Measurements from ENCODE around the gene OSBPL7. TPM values are rescaled to one million over a fixed set of nuclear protein-coding genes. Genes with fewer than 3 reads are reported as not detected.

Gene OSBPL7
- total RNA-seq, 1 donor from 2014 or later: 11.0 TPM

DNA sequence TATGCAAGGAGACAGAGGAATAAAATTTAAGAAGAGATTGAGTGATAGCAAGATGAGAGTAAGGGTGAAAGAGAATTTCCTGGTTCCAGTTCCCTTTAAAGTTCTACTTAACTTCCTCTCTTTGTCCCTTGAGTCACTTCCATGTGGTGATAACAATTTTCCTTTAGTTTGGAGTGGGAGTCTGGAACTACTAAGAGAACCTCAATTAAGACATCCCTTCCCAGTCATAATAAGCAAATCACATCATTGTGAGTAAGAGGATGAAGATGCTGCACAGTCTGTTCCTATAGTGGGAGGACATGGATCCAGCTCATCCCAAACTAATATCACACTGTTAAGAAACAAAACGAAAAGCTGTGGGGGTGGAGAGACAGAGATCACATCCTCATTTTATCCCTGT is 64.2 kb downstream of the OSBPL7 start:
- no peak for DNase-seq (ENCODE audit: low read depth)
- Histone ChIP-seq H3K27me3 (ENCODE audit: control insufficient read depth, insufficient read depth, low read length) (peaks cover 2% of the 10 kb centered on the region), H3K36me3 (ENCODE audit: control insufficient read depth, insufficient read depth, low read length) (no peaks in the 10 kb centered on the region), H3K4me3 (ENCODE audit: low read depth, low read length) (no peak overlapping the region)
- TF ChIP-seq, protein P1, sequence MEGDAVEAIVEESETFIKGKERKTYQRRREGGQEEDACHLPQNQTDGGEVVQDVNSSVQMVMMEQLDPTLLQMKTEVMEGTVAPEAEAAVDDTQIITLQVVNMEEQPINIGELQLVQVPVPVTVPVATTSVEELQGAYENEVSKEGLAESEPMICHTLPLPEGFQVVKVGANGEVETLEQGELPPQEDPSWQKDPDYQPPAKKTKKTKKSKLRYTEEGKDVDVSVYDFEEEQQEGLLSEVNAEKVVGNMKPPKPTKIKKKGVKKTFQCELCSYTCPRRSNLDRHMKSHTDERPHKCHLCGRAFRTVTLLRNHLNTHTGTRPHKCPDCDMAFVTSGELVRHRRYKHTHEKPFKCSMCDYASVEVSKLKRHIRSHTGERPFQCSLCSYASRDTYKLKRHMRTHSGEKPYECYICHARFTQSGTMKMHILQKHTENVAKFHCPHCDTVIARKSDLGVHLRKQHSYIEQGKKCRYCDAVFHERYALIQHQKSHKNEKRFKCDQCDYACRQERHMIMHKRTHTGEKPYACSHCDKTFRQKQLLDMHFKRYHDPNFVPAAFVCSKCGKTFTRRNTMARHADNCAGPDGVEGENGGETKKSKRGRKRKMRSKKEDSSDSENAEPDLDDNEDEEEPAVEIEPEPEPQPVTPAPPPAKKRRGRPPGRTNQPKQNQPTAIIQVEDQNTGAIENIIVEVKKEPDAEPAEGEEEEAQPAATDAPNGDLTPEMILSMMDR (IDR thresholded peaks at IDR 0.05; ENCODE audit: insufficient read depth, low read length, poor library complexity, severe bottlenecking): no peak

Other genes starting within 250 kb of the OSBPL7 start
- gene KPNB1, start 171.9 kb downstream of the OSBPL7 start, total RNA-seq: 249 and 270 TPM in 2 replicates
- gene TBKBP1, start 127.6 kb downstream of the OSBPL7 start, total RNA-seq: 8.3 and 9.7 TPM in 2 replicates
- not detected in 2 replicates for gene TBX21, start 88.6 kb downstream of the OSBPL7 start, total RNA-seq
- 59.7 and 60.1 TPM in 2 replicates for gene MRPL10, start 9.7 kb upstream of the OSBPL7 start, total RNA-seq
- gene LRRC46, start 9.9 kb upstream of the OSBPL7 start, total RNA-seq: 0.38 and 0.41 TPM in 2 replicates
- 30.1 and 31.7 TPM in 2 replicates for gene SCRN2, start 19.5 kb upstream of the OSBPL7 start, total RNA-seq
- 0.62 and 2.5 TPM in 2 replicates for gene SP6, start 29.4 kb upstream of the OSBPL7 start, total RNA-seq
- gene SP2, start 74.4 kb upstream of the OSBPL7 start, total RNA-seq: 2.2 and 5.1 TPM in 2 replicates
- gene PNPO, start 119.8 kb upstream of the OSBPL7 start, total RNA-seq: 39.7 and 43.5 TPM in 2 replicates
- 0.27 and 0.92 TPM in 2 replicates for gene PRR15L, start 136.1 kb upstream of the OSBPL7 start, total RNA-seq
- gene CDK5RAP3, start 149.3 kb upstream of the OSBPL7 start, total RNA-seq: 95.1 and 110 TPM in 2 replicates
- 3.3 and 3.7 TPM in 2 replicates for gene COPZ2, start 216.0 kb upstream of the OSBPL7 start, total RNA-seq
- gene NFE2L1, start 226.6 kb upstream of the OSBPL7 start, total RNA-seq: 228 TPM in 2 replicates